ENCODE data around the gene FAM110C. TPM values are rescaled to one million over a fixed set of nuclear protein-coding genes. Genes with fewer than 3 reads are reported as not detected.

The FAM110C gene
- total RNA-seq = 19.0 and 45.4 TPM in 2 replicates

DNA sequence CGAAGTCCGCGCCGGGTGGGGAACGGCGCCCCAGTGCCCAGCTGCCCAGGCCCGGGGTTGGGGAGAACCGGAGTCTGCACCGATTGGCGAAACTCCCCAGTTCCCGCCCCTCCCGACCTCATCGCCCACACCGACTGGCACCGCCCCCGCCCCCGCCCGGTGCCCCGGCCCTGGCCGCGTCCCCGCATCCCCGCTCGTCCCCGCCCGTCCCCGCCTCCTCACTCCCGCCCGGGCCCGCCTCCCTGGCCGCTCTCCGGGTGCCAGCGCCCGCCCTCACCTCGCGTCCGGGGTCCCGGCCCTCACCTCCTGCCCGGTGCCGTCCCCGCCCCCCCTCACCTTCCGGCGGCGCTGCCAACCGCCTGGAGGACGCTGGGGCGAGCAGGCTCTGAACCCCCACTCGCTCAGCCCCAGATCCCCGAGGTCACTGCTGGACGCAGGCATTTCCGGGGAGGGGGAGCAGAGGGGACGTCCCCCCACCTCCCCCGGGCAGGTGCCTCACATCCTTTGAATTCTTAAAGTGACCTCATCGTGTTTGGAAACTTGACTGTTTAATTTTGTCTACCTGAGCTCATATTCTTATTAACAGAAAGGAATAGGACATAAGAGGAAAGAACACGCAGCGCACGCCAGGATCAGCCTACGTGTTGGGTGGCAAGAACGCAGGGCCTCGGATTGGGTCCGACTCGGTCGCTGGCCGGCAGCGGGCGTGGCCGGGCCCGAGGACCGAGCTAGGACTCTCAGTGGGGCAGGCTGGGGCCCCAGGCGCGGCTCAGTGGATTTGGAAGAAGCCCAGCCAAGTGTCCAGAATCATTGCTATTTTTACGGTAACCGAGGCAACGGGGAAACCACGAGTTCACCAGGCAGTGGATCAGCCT lies at the start of gene FAM110C:
TSS of gene FAM110C (minus strand) at position 35 of the 875 bp plus-strand sequence. CDS start 120 bp downstream, outside the sequence.

Other genes starting within 250 kb of the FAM110C start
- gene SH3YL1, start 217.5 kb upstream of the FAM110C start, total RNA-seq = 38.0 and 44.0 TPM in 2 replicates
- gene ACP1, start 218.4 kb upstream of the FAM110C start, total RNA-seq = 79.7 and 83.0 TPM in 2 replicates
- gene ALKAL2, start 241.6 kb upstream of the FAM110C start, total RNA-seq = not detected in 2 replicates

Data from hair follicular keratinocyte (primary cell).